Mesendoderm (in vitro differentiated cells): ENCODE data around the gene SYF2.

Experiments used
- DNase-seq: peaks from one replicate; pipeline ENCODE4 v3.0.0; 2013
- H2AK5ac ChIP-seq: 2 replicates; pipeline ENCODE4 v1.6.1; 2013; ENCODE audit warnings: low read length, inconsistent platforms
- H2BK120ac ChIP-seq: 2 replicates; pipeline ENCODE4 v1.6.1; 2013; ENCODE audit warnings: low read depth, mild to moderate bottlenecking, low read length, moderate library complexity, mixed read lengths
- H2BK15ac ChIP-seq: replicated peaks from 2 replicates; pipeline ENCODE4 v1.6.1; 2013; ENCODE audit warnings: low read depth, mild to moderate bottlenecking, moderate library complexity
- H2BK5ac ChIP-seq: 2 replicates; pipeline ENCODE4 v1.6.1; 2013; ENCODE audit warnings: low read length, inconsistent platforms
- H3K18ac ChIP-seq: 2 replicates; pipeline ENCODE4 v1.6.1; 2013; ENCODE audit warnings: mild to moderate bottlenecking, low read length, mixed read lengths
- H3K23ac ChIP-seq: one replicate; pipeline ENCODE4 v1.6.1; 2013; ENCODE audit warnings: low read length
- H3K27ac ChIP-seq: 2 replicates; pipeline ENCODE4 v1.5.1; 2013; ENCODE audit warnings: low read depth, mild to moderate bottlenecking, inconsistent platforms, low read length, moderate library complexity
- H3K27me3 ChIP-seq: 2 replicates; pipeline ENCODE4 v1.6.1; 2013; ENCODE audit warnings: low read length, control low read depth, mild to moderate bottlenecking, inconsistent platforms; ENCODE audit not compliant: insufficient read depth, poor library complexity
- H3K36me3 ChIP-seq: 2 replicates; pipeline ENCODE4 v1.6.1; 2013; ENCODE audit warnings: low read length, inconsistent platforms; ENCODE audit not compliant: control insufficient read depth, insufficient read depth
- H3K4ac ChIP-seq: one replicate; pipeline ENCODE4 v1.6.1; 2013; ENCODE audit warnings: low read depth, mild to moderate bottlenecking, low read length, moderate library complexity
- H3K4me1 ChIP-seq: 2 replicates; pipeline ENCODE4 v1.6.1; 2013; ENCODE audit warnings: low read depth, low read length, inconsistent platforms; ENCODE audit not compliant: control insufficient read depth
- H3K4me2 ChIP-seq: 2 replicates; pipeline ENCODE4 v1.6.1; 2013; ENCODE audit warnings: low read length
- H3K4me3 ChIP-seq: 2 replicates; pipeline ENCODE4 v1.5.1; 2013; ENCODE audit warnings: mild to moderate bottlenecking, low read length
- H3K56ac ChIP-seq: one replicate; pipeline ENCODE4 v1.6.1; 2013; ENCODE audit warnings: low read length
- H3K79me1 ChIP-seq: 2 replicates; pipeline ENCODE4 v1.6.1; 2013; ENCODE audit warnings: low read length, inconsistent platforms
- H3K79me2 ChIP-seq: 2 replicates; pipeline ENCODE4 v1.6.1; 2013; ENCODE audit warnings: mild to moderate bottlenecking, low read length; ENCODE audit not compliant: control insufficient read depth, insufficient read depth
- H3K9ac ChIP-seq: 2 replicates; pipeline ENCODE4 v1.6.1; 2013; ENCODE audit warnings: low read length, inconsistent platforms
- H4K5ac ChIP-seq: one replicate; pipeline ENCODE4 v1.6.1; 2013; ENCODE audit warnings: low read length
- H4K8ac ChIP-seq: one replicate; pipeline ENCODE4 v1.6.1; 2013; ENCODE audit warnings: low read depth, mild to moderate bottlenecking, control low read depth, low read length, moderate library complexity
- WGBS: extraction: QIAGEN DNeasy Blood & Tissue Kit; methylation state at CpG from one replicate; pipeline ENCODE4 v1.1.7; 2013; ENCODE audit warnings: low lambda C conversion rate, missing lambda C conversion rate; ENCODE audit not compliant: insufficient coverage; ENCODE audit errors: extremely low coverage; 5-methylcytosine and 5-hydroxymethylcytosine counted together

SYF2 gene

GRCh38 chr1:25196830-25197229, 35.5 kb downstream of the SYF2 start:
- H2AK5ac ChIP-seq: no peak overlapping the region
- H3K56ac ChIP-seq: no peak overlapping the region
- H3K4me2 ChIP-seq: no peak overlapping the region
- H3K27ac ChIP-seq: no peak overlapping the region
- H3K18ac ChIP-seq: no peak overlapping the region
- no peak overlapping the region for H3K9ac ChIP-seq
- no peak overlapping the region for H3K23ac ChIP-seq
- DNase-seq: no peak
- no peaks in the 10 kb centered on the region for H3K36me3 ChIP-seq
- no peak overlapping the region for H2BK15ac ChIP-seq
- H3K79me1 ChIP-seq: no peaks in the 10 kb centered on the region
- H3K4me1 ChIP-seq: no peaks in the 10 kb centered on the region
- H4K5ac ChIP-seq: no peak overlapping the region
- no peaks in the 10 kb centered on the region for H3K27me3 ChIP-seq
- no peak overlapping the region for H2BK120ac ChIP-seq
- H3K4me3 ChIP-seq: no peak overlapping the region
- no peak overlapping the region for H2BK5ac ChIP-seq
- H4K8ac ChIP-seq: no peak overlapping the region
- WGBS: no CpG with 5 or more reads among the region's 7 CpGs
- H3K79me2 ChIP-seq: no peaks in the 10 kb centered on the region
- no peak overlapping the region for H3K4ac ChIP-seq

- no peaks in the 10 kb centered on the region for H3K79me1 ChIP-seq
These were observed 36.5 kb downstream of the SYF2 start for GRCh38 chr1:25195835-25196234.

GRCh38 chr1:25194572-25195020, 37.7 kb downstream of the SYF2 start:
- Histone ChIP-seq H3K36me3 (no peaks in the 10 kb centered on the region), H2BK5ac (no peak overlapping the region), H3K4me2 (no peak overlapping the region), H3K9ac (no peak overlapping the region), H2BK120ac (no peak overlapping the region), H4K5ac (no peak overlapping the region), H3K27ac (no peak overlapping the region), H2BK15ac (no peak overlapping the region), H3K56ac (peak overlapping the region; percentile 15), H4K8ac (no peak overlapping the region), H3K79me1 (no peaks in the 10 kb centered on the region), H3K23ac (no peak overlapping the region), H3K27me3 (no peaks in the 10 kb centered on the region), H3K79me2 (no peaks in the 10 kb centered on the region), H2AK5ac (no peak overlapping the region), H3K4me1 (no peaks in the 10 kb centered on the region), H3K18ac (no peak overlapping the region), H3K4ac (no peak overlapping the region), H3K4me3 (no peak overlapping the region)
- no peak for DNase-seq
- WGBS: no CpG with 5 or more reads among the region's 17 CpGs

More at GRCh38 chr1:25195835-25196234, 36.5 kb downstream of the SYF2 start:
- no peak for DNase-seq
- no CpG with 5 or more reads among the region's 6 CpGs for WGBS
- Histone ChIP-seq H2AK5ac (no peak overlapping the region), H2BK5ac (no peak overlapping the region), H3K27me3 (no peaks in the 10 kb centered on the region), H4K8ac (no peak overlapping the region), H3K4me3 (no peak overlapping the region), H3K18ac (no peak overlapping the region), H2BK15ac (no peak overlapping the region), H2BK120ac (no peak overlapping the region), H3K9ac (no peak overlapping the region), H3K4me1 (no peaks in the 10 kb centered on the region), H3K23ac (no peak overlapping the region), H3K27ac (no peak overlapping the region), H3K36me3 (no peaks in the 10 kb centered on the region), H3K56ac (no peak overlapping the region), H3K4me2 (no peak overlapping the region), H3K4ac (no peak overlapping the region), H3K79me2 (no peaks in the 10 kb centered on the region), H4K5ac (no peak overlapping the region)

GRCh38 chr1:25194054-25194453, 38.2 kb downstream of the SYF2 start:
- H3K4me3 ChIP-seq: no peak overlapping the region
- H2BK5ac ChIP-seq: no peak overlapping the region
- 100% methylated on average over 6 of the region's 8 CpGs for WGBS

GRCh38 chr1:25193229-25193628, 39.1 kb downstream of the SYF2 start:
- Histone ChIP-seq H2AK5ac (no peak overlapping the region), H3K4me1 (no peaks in the 10 kb centered on the region), H3K4ac (no peak overlapping the region), H3K18ac (no peak overlapping the region), H3K36me3 (no peaks in the 10 kb centered on the region), H3K27ac (no peak overlapping the region), H3K79me1 (no peaks in the 10 kb centered on the region), H3K79me2 (no peaks in the 10 kb centered on the region), H2BK120ac (no peak overlapping the region), H4K5ac (no peak overlapping the region), H4K8ac (no peak overlapping the region), H3K4me3 (no peak overlapping the region), H2BK15ac (no peak overlapping the region), H3K27me3 (no peaks in the 10 kb centered on the region), H3K9ac (no peak overlapping the region), H3K56ac (no peak overlapping the region), H2BK5ac (no peak overlapping the region), H3K23ac (no peak overlapping the region), H3K4me2 (no peak overlapping the region)
- WGBS: 100% methylated on average over 2 of the region's 9 CpGs
- no peak for DNase-seq

More at GRCh38 chr1:25194054-25194453, 38.2 kb downstream of the SYF2 start:
- Histone ChIP-seq H3K18ac (no peak overlapping the region), H4K5ac (no peak overlapping the region), H3K79me1 (no peaks in the 10 kb centered on the region), H3K56ac (no peak overlapping the region), H3K9ac (no peak overlapping the region), H3K36me3 (no peaks in the 10 kb centered on the region), H4K8ac (no peak overlapping the region), H2BK120ac (no peak overlapping the region), H3K4me2 (no peak overlapping the region), H3K27me3 (no peaks in the 10 kb centered on the region), H3K4ac (no peak overlapping the region), H2AK5ac (no peak overlapping the region), H3K27ac (no peak overlapping the region), H3K4me1 (no peaks in the 10 kb centered on the region), H3K79me2 (no peaks in the 10 kb centered on the region), H2BK15ac (no peak overlapping the region), H3K23ac (peak overlapping the region; percentile 66)
- DNase-seq: no peak

GRCh38 chr1:25192154-25192553, 40.1 kb downstream of the SYF2 start:
- H3K4me3 ChIP-seq: no peak overlapping the region
- H2AK5ac ChIP-seq: no peak overlapping the region
- no CpG with 5 or more reads among the region's 5 CpGs for WGBS
- H3K27me3 ChIP-seq: no peaks in the 10 kb centered on the region
- no peak overlapping the region for H3K23ac ChIP-seq
- no peak overlapping the region for H3K9ac ChIP-seq
- H3K79me1 ChIP-seq: no peaks in the 10 kb centered on the region
- H4K5ac ChIP-seq: no peak overlapping the region
- H2BK120ac ChIP-seq: no peak overlapping the region
- no peak overlapping the region for H3K27ac ChIP-seq
- H3K18ac ChIP-seq: no peak overlapping the region
- H2BK5ac ChIP-seq: no peak overlapping the region
- H3K4me2 ChIP-seq: no peak overlapping the region
- DNase-seq: no peak
- H3K4me1 ChIP-seq: no peaks in the 10 kb centered on the region
- H3K36me3 ChIP-seq: no peaks in the 10 kb centered on the region
- H2BK15ac ChIP-seq: no peak overlapping the region
- H3K79me2 ChIP-seq: no peaks in the 10 kb centered on the region
- H3K56ac ChIP-seq: no peak overlapping the region
- H3K4ac ChIP-seq: no peak overlapping the region
- no peak overlapping the region for H4K8ac ChIP-seq
